Measurements from ENCODE around the gene ENGASE.

- no peak for TF ChIP-seq POLR2A (IDR thresholded peaks at IDR 0.05; ENCODE audit: low read depth)
- TF ChIP-seq EP300 (IDR thresholded peaks at IDR 0.05) = no peak
Measured at GRCh38 chr17:79108870-79109269, 34.2 kb downstream of the ENGASE start.
